ENCODE measurements around the gene CLIC3.

- TF ChIP-seq CTCF (IDR thresholded peaks at IDR 0.05; ENCODE audit: insufficient read depth, low read length, poor library complexity, severe bottlenecking) (no peak), EZH2phosphoT487 (conservative IDR thresholded peaks at IDR 0.05; ENCODE audit: low read length) (no peak)
Measured at GRCh38 chr9:136985853-136986252, 10.5 kb downstream of the CLIC3 start.

Measured in SU-DHL-6 (cell line).